ENCODE results near the gene RTP1. TPM values are rescaled to one million over a fixed set of nuclear protein-coding genes. Genes with fewer than 3 reads are reported as not detected.

The RTP1 gene
- total RNA-seq: not detected
- long read RNA-seq, donor 1: 0 reads
- long read RNA-seq, donor 2: 0 reads

- Histone ChIP-seq H3K36me3 (ENCODE audit: low read depth) (no peaks in the 10 kb centered on the region), H3K9me3 (no peaks in the 10 kb centered on the region), H3K4me1 (ENCODE audit: low read depth) (no peaks in the 10 kb centered on the region), H3K4me3 (no peak within 1 kb of the TSS)
- intact Hi-C loops (cut with DNase I, micrococcal nuclease): no loop called here
- TF ChIP-seq CTCF (IDR thresholded peaks at IDR 0.05): no peak
- DNase-seq (no peak), ATAC-seq (no peak)
Observed at GRCh38 chr3:187197335-187197649, at the start of gene RTP1. RTP1 (plus strand) TSS chr3:187197486; CDS start chr3:187197516, 30 bp downstream.

- TF ChIP-seq CTCF (IDR thresholded peaks at IDR 0.05): no peak
- no peaks in the 10 kb centered on the region for H3K36me3 ChIP-seq (ENCODE audit: low read depth)
- H3K4me3 ChIP-seq: no peak overlapping the region
- DNase-seq (no peak), ATAC-seq (no peak)
- intact Hi-C loops (cut with DNase I, micrococcal nuclease): no loop called here
- peaks cover 4% of the 10 kb centered on the region for H3K9me3 ChIP-seq
- H3K4me1 ChIP-seq (ENCODE audit: low read depth): no peaks in the 10 kb centered on the region
Observed at GRCh38 chr3:187150186-187150585, 47.1 kb upstream of the RTP1 start.

- H3K36me3 ChIP-seq (ENCODE audit: low read depth): no peaks in the 10 kb centered on the region
- H3K9me3 ChIP-seq: no peaks in the 10 kb centered on the region
- ATAC-seq (no peak), DNase-seq (peak in 2 of 3 donors; percentile 51 to 61)
- no peak overlapping the region for H3K4me3 ChIP-seq
- no peaks in the 10 kb centered on the region for H3K4me1 ChIP-seq (ENCODE audit: low read depth)
- intact Hi-C loops (cut with DNase I, micrococcal nuclease): no loop called here
- no peak for TF ChIP-seq CTCF (IDR thresholded peaks at IDR 0.05)
Observed at GRCh38 chr3:187150599-187150998, 46.7 kb upstream of the RTP1 start.

- no peak for DNase-seq
- no peaks in the 10 kb centered on the region for H3K36me3 ChIP-seq (ENCODE audit: low read depth)
- ATAC-seq: no peak
- intact Hi-C loops (cut with DNase I, micrococcal nuclease): loop anchor here in 1 of 2 donors (10.0 kb wide), 1 partner anchor 317 kb away; the partner anchor contains the start of gene ADIPOQ
- peaks cover 9% of the 10 kb centered on the region for H3K9me3 ChIP-seq
- no peak for TF ChIP-seq CTCF (IDR thresholded peaks at IDR 0.05)
- no peak overlapping the region for H3K4me3 ChIP-seq
- H3K4me1 ChIP-seq (ENCODE audit: low read depth): no peaks in the 10 kb centered on the region
Observed at GRCh38 chr3:187161556-187161955, 35.7 kb upstream of the RTP1 start.

GRCh38 chr3:187162265-187162953 lies 34.9 kb upstream of the RTP1 start:
- intact Hi-C loops (cut with DNase I, micrococcal nuclease): loop anchor here in 1 of 2 donors (10.0 kb wide), 1 partner anchor 318 kb away; the partner anchor contains the start of gene ADIPOQ
- Histone ChIP-seq H3K36me3 (ENCODE audit: low read depth) (no peaks in the 10 kb centered on the region), H3K4me1 (ENCODE audit: low read depth) (no peaks in the 10 kb centered on the region), H3K4me3 (no peak overlapping the region), H3K9me3 (peaks cover 9% of the 10 kb centered on the region)
- no peak for TF ChIP-seq CTCF (IDR thresholded peaks at IDR 0.05)
- DNase-seq (no peak), ATAC-seq (no peak)
